Measurements from ENCODE around the gene GPR152. TPM values are rescaled to one million over a fixed set of nuclear protein-coding genes. Genes with fewer than 3 reads are reported as not detected.
A peak's percentile ranks its signal among the peaks of the same experiment; 100 is the strongest.

GPR152 gene
- total RNA-seq, 2 donors from 2014 or later: not detected

GRCh38 chr11:67464411-67465188 is 12.1 kb upstream of the GPR152 start:
- Mint-ChIP-seq H3K27ac (peak overlapping the region; percentile 81), H3K4me1 (peaks cover 21% of the 10 kb centered on the region)

GRCh38 chr11:67463680-67464410 is 11.3 kb upstream of the GPR152 start:
- peak overlapping the region; percentile 81 for H3K27ac Mint-ChIP-seq
- H3K4me1 Mint-ChIP-seq: peaks cover 21% of the 10 kb centered on the region
- no peak for ATAC-seq (replicated peaks)
- H3K9me3 Mint-ChIP-seq: no peaks in the 10 kb centered on the region
- peak overlapping the region; percentile 78 for H3K4me3 Mint-ChIP-seq
- peaks cover 16% of the 10 kb centered on the region for H3K36me3 Mint-ChIP-seq (ENCODE audit: low read depth)
- no peaks in the 10 kb centered on the region for H3K27me3 Mint-ChIP-seq

More at GRCh38 chr11:67464411-67465188, 12.1 kb upstream of the GPR152 start:
- Mint-ChIP-seq H3K4me3 (peak overlapping the region; percentile 78), H3K36me3 (ENCODE audit: low read depth) (peaks cover 16% of the 10 kb centered on the region), H3K9me3 (no peaks in the 10 kb centered on the region), H3K27me3 (no peaks in the 10 kb centered on the region)
- peak; percentile 81 for ATAC-seq (replicated peaks)

GRCh38 chr11:67463186-67463585 is 10.7 kb upstream of the GPR152 start:
- Mint-ChIP-seq H3K4me1 (peaks cover 18% of the 10 kb centered on the region), H3K9me3 (no peaks in the 10 kb centered on the region), H3K27ac (no peak overlapping the region), H3K27me3 (no peaks in the 10 kb centered on the region), H3K36me3 (ENCODE audit: low read depth) (peaks cover 16% of the 10 kb centered on the region), H3K4me3 (no peak overlapping the region)
- ATAC-seq (replicated peaks): no peak

GRCh38 chr11:67458266-67458665 is 5.7 kb upstream of the GPR152 start:
- H3K27me3 Mint-ChIP-seq: no peaks in the 10 kb centered on the region
- H3K4me1 Mint-ChIP-seq: no peaks in the 10 kb centered on the region
- no peak overlapping the region for H3K4me3 Mint-ChIP-seq
- no peaks in the 10 kb centered on the region for H3K36me3 Mint-ChIP-seq (ENCODE audit: low read depth)
- no peak for ATAC-seq (replicated peaks)
- H3K9me3 Mint-ChIP-seq: no peaks in the 10 kb centered on the region
- H3K27ac Mint-ChIP-seq: no peak overlapping the region

- Mint-ChIP-seq H3K27me3 (no peaks in the 10 kb centered on the region), H3K9me3 (no peaks in the 10 kb centered on the region), H3K36me3 (ENCODE audit: low read depth) (no peaks in the 10 kb centered on the region), H3K4me1 (no peaks in the 10 kb centered on the region), H3K27ac (no peak overlapping the region), H3K4me3 (no peak overlapping the region)
- no peak for ATAC-seq (replicated peaks)
These were observed 4.9 kb upstream of the GPR152 start for GRCh38 chr11:67457453-67457852.

GRCh38 chr11:67456068-67456705 is 3.7 kb upstream of the GPR152 start:
- H3K27me3 Mint-ChIP-seq: no peaks in the 10 kb centered on the region
- H3K27ac Mint-ChIP-seq: no peak overlapping the region
- H3K4me1 Mint-ChIP-seq: no peaks in the 10 kb centered on the region
- no peaks in the 10 kb centered on the region for H3K9me3 Mint-ChIP-seq
- no peak for ATAC-seq (replicated peaks)
- H3K4me3 Mint-ChIP-seq: no peak overlapping the region
- H3K36me3 Mint-ChIP-seq (ENCODE audit: low read depth): no peaks in the 10 kb centered on the region

- Mint-ChIP-seq H3K36me3 (ENCODE audit: low read depth) (no peaks in the 10 kb centered on the region), H3K27me3 (no peaks in the 10 kb centered on the region), H3K27ac (no peak within 1 kb of the TSS), H3K4me3 (no peak within 1 kb of the TSS), H3K9me3 (no peaks in the 10 kb centered on the region), H3K4me1 (no peaks in the 10 kb centered on the region)
- ATAC-seq (replicated peaks): no peak
These were observed 2.5 kb upstream of the GPR152 start, which contains the start of gene CABP4 for GRCh38 chr11:67455054-67455453. TSS of gene CABP4 (plus strand) at chr11:67455354. CDS start at chr11:67455424, 70 bp downstream.

GRCh38 chr11:67453816-67454732 is 1.5 kb upstream of the GPR152 start:
- Mint-ChIP-seq H3K9me3 (no peaks in the 10 kb centered on the region), H3K4me1 (peaks cover 3% of the 10 kb centered on the region), H3K36me3 (ENCODE audit: low read depth) (no peaks in the 10 kb centered on the region), H3K27me3 (no peaks in the 10 kb centered on the region), H3K4me3 (no peak overlapping the region), H3K27ac (no peak overlapping the region)
- ATAC-seq (replicated peaks): no peak

- Mint-ChIP-seq H3K4me1 (peaks cover 3% of the 10 kb centered on the region), H3K27ac (no peak overlapping the region), H3K4me3 (no peak overlapping the region), H3K27me3 (no peaks in the 10 kb centered on the region), H3K9me3 (no peaks in the 10 kb centered on the region), H3K36me3 (ENCODE audit: low read depth) (no peaks in the 10 kb centered on the region)
- no peak for ATAC-seq (replicated peaks)
These were observed 912 bp downstream of the GPR152 start for GRCh38 chr11:67451658-67451976.

GRCh38 chr11:67450796-67451657 is 1.5 kb downstream of the GPR152 start:
- no peaks in the 10 kb centered on the region for H3K9me3 Mint-ChIP-seq
- H3K27ac Mint-ChIP-seq: no peak overlapping the region
- H3K4me3 Mint-ChIP-seq: no peak overlapping the region
- H3K27me3 Mint-ChIP-seq: no peaks in the 10 kb centered on the region
- ATAC-seq (replicated peaks): no peak
- no peaks in the 10 kb centered on the region for H3K36me3 Mint-ChIP-seq (ENCODE audit: low read depth)
- peaks cover 7% of the 10 kb centered on the region for H3K4me1 Mint-ChIP-seq

GRCh38 chr11:67449116-67449844 is 3.2 kb downstream of the GPR152 start:
- Mint-ChIP-seq H3K27ac (no peak overlapping the region), H3K36me3 (ENCODE audit: low read depth) (no peaks in the 10 kb centered on the region), H3K4me1 (peaks cover 21% of the 10 kb centered on the region), H3K9me3 (no peaks in the 10 kb centered on the region), H3K27me3 (no peaks in the 10 kb centered on the region), H3K4me3 (no peak overlapping the region)
- ATAC-seq (replicated peaks): no peak

- Mint-ChIP-seq H3K27me3 (no peaks in the 10 kb centered on the region), H3K4me3 (no peak overlapping the region), H3K27ac (no peak overlapping the region), H3K36me3 (ENCODE audit: low read depth) (no peaks in the 10 kb centered on the region), H3K9me3 (no peaks in the 10 kb centered on the region), H3K4me1 (peaks cover 21% of the 10 kb centered on the region)
- ATAC-seq (replicated peaks): no peak
These were observed 4.3 kb downstream of the GPR152 start for GRCh38 chr11:67448220-67448609.

GRCh38 chr11:67445515-67445914 is 7.0 kb downstream of the GPR152 start:
- Mint-ChIP-seq H3K27ac (peak overlapping the region; percentile 88), H3K36me3 (ENCODE audit: low read depth) (peaks cover under 1% of the 10 kb centered on the region), H3K4me3 (peak overlapping the region; percentile 76), H3K27me3 (no peaks in the 10 kb centered on the region), H3K9me3 (no peaks in the 10 kb centered on the region), H3K4me1 (peaks cover 23% of the 10 kb centered on the region)
- no peak for ATAC-seq (replicated peaks)

Data from activated T-helper 17 cell treated with anti-CD3 and anti-CD28 coated beads, Interleukin-2, amount 50 U/mL, for 72 hours (primary cell).